ENCODE results near the gene SPOCK1. TPM values are rescaled to one million over a fixed set of nuclear protein-coding genes. Genes with fewer than 3 reads are reported as not detected.

Gene SPOCK1
- total RNA-seq, 1 experiment from 2014 or later: 9.8 TPM

DNA sequence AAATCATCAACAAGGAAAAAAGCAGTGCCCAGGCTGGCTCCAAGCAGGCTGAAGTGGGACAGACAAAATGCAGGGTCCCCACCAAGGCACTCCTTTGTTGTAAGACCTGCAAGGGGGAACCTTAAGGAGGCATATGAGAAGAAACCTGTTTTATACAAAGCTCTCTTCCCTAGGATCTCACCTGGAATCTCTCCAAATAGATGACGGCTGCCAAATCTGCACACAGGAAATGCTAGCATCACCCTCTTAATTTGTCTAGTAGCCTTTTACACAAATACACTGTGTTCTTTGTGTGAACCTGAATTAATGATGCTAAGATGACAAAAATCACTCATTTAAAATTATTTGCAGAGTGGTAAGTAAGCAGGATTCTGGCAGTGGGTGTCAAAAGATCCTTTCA is 280.2 kb downstream of the SPOCK1 start:
- TF ChIP-seq, protein P1, sequence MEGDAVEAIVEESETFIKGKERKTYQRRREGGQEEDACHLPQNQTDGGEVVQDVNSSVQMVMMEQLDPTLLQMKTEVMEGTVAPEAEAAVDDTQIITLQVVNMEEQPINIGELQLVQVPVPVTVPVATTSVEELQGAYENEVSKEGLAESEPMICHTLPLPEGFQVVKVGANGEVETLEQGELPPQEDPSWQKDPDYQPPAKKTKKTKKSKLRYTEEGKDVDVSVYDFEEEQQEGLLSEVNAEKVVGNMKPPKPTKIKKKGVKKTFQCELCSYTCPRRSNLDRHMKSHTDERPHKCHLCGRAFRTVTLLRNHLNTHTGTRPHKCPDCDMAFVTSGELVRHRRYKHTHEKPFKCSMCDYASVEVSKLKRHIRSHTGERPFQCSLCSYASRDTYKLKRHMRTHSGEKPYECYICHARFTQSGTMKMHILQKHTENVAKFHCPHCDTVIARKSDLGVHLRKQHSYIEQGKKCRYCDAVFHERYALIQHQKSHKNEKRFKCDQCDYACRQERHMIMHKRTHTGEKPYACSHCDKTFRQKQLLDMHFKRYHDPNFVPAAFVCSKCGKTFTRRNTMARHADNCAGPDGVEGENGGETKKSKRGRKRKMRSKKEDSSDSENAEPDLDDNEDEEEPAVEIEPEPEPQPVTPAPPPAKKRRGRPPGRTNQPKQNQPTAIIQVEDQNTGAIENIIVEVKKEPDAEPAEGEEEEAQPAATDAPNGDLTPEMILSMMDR (conservative IDR thresholded peaks at IDR 0.05; ENCODE audit: low read depth, low read length): no peak
- TF ChIP-seq EZH2phosphoT487 (IDR thresholded peaks at IDR 0.05; ENCODE audit: borderline replicate concordance, low read length) (no peak), EZH2 (IDR thresholded peaks at IDR 0.05; ENCODE audit: low read length, unreplicated experiment) (no peak)
- no peaks in the 10 kb centered on the region for H3K9me3 ChIP-seq (ENCODE audit: low read length)
- H3K9ac ChIP-seq (ENCODE audit: low read length): peak overlapping the region; percentile 79
- intact Hi-C loops (cut with micrococcal nuclease): loop anchor here (1.0 to 5.0 kb wide), 5 partner anchors 27 to 416 kb away; no protein-coding TSS in a partner anchor
- H3K27ac ChIP-seq (ENCODE audit: low read length): peak overlapping the region; percentile 98
- H3K36me3 ChIP-seq (ENCODE audit: low read depth, low read length): no peaks in the 10 kb centered on the region
- H3F3A ChIP-seq (ENCODE audit: low read length, unreplicated experiment): no peaks in the 10 kb centered on the region
- H3K4me3 ChIP-seq (ENCODE audit: low read length): peak overlapping the region; percentile 53
- no peaks in the 10 kb centered on the region for H3K79me2 ChIP-seq (ENCODE audit: low read length)
- H2AFZ ChIP-seq (ENCODE audit: low read length): no peak overlapping the region
- H3K4me2 ChIP-seq (ENCODE audit: low read length): peak overlapping the region; percentile 94
- no peaks in the 10 kb centered on the region for H3K9me2 ChIP-seq (replicated peaks; ENCODE audit: low read length)
- no peaks in the 10 kb centered on the region for H4K20me1 ChIP-seq (ENCODE audit: low read length)
- H3K27me3 ChIP-seq (ENCODE audit: low read length): no peaks in the 10 kb centered on the region
- ChIA-PET CTCF (interaction anchor here (0.6 to 1.5 kb wide), 3 partner anchors 17 to 602 kb away, joined by 3 to 4 read pairs (median 3); no protein-coding TSS in a partner anchor), POLR2A (ENCODE audit: unreplicated experiment) (no interaction called here)
- no TSS peak for BruUV-seq (replicated peaks)
- peaks cover 52% of the 10 kb centered on the region for H3K4me1 ChIP-seq (ENCODE audit: insufficient read depth, low read length)
- DNase-seq (peak; percentile 71), ATAC-seq (peak; percentile 36)

DNA sequence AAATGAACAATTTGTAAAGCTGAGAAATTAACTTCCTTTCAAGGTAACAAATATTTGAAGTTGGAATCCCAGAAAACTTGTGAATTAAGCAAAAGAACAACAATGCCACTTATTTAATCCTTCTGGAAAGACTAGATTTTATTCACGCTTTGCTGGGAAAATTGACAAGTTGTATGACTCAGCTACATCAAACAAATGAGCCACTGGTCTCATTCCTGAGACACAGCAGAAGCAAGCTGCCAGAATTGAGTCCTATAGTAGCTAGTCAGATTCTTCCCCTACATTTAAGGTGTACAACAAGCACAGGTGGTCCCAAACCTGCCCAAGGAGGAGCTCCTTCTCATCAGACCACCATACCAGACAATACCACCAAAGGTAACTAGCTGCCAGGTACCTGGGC is 280.7 kb downstream of the SPOCK1 start:
- peak; percentile 74 for ATAC-seq

More for the DNA sequence above, 280.7 kb downstream of the SPOCK1 start:
- ChIA-PET POLR2A (ENCODE audit: unreplicated experiment) (no interaction called here), CTCF (interaction anchor here (0.6 to 1.5 kb wide), 3 partner anchors 17 to 602 kb away, joined by 3 to 4 read pairs (median 3); no protein-coding TSS in a partner anchor)
- no peaks in the 10 kb centered on the region for H3K36me3 ChIP-seq (ENCODE audit: low read depth, low read length)
- H3K27ac ChIP-seq (ENCODE audit: low read length): peak overlapping the region; percentile 98
- no peaks in the 10 kb centered on the region for H3K79me2 ChIP-seq (ENCODE audit: low read length)
- peaks cover 52% of the 10 kb centered on the region for H3K4me1 ChIP-seq (ENCODE audit: insufficient read depth, low read length)
- intact Hi-C loops (cut with micrococcal nuclease): loop anchor here (2.0 to 5.0 kb wide), 4 partner anchors 72 to 416 kb away; no protein-coding TSS in a partner anchor
- DNase-seq: peak; percentile 83
- no peak overlapping the region for H2AFZ ChIP-seq (ENCODE audit: low read length)
- H3K9ac ChIP-seq (ENCODE audit: low read length): peak overlapping the region; percentile 79
- peak overlapping the region; percentile 94 for H3K4me2 ChIP-seq (ENCODE audit: low read length)
- H4K20me1 ChIP-seq (ENCODE audit: low read length): no peaks in the 10 kb centered on the region
- H3K9me2 ChIP-seq (replicated peaks; ENCODE audit: low read length): no peaks in the 10 kb centered on the region
- no peaks in the 10 kb centered on the region for H3K9me3 ChIP-seq (ENCODE audit: low read length)
- H3K27me3 ChIP-seq (ENCODE audit: low read length): no peaks in the 10 kb centered on the region
- TF ChIP-seq, protein P1 (conservative IDR thresholded peaks at IDR 0.05; ENCODE audit: low read depth, low read length): no peak
- no peak for TF ChIP-seq EZH2phosphoT487 (IDR thresholded peaks at IDR 0.05; ENCODE audit: borderline replicate concordance, low read length)
- no peak for TF ChIP-seq EZH2 (IDR thresholded peaks at IDR 0.05; ENCODE audit: low read length, unreplicated experiment)
- H3K4me3 ChIP-seq (ENCODE audit: low read length): peak overlapping the region; percentile 53
- BruUV-seq (replicated peaks): no TSS peak
- no peaks in the 10 kb centered on the region for H3F3A ChIP-seq (ENCODE audit: low read length, unreplicated experiment)
